ENCODE results near the gene RRAGA. TPM values are rescaled to one million over a fixed set of nuclear protein-coding genes. Genes with fewer than 3 reads are reported as not detected.
"Not testable (repeated sequence)": the region's sequence is repeated elsewhere in the genome, so short reads cannot be mapped to it uniquely, and the experiment has no call there.

Gene RRAGA
- total RNA-seq, 1 donor, result 54.6 TPM

DNA sequence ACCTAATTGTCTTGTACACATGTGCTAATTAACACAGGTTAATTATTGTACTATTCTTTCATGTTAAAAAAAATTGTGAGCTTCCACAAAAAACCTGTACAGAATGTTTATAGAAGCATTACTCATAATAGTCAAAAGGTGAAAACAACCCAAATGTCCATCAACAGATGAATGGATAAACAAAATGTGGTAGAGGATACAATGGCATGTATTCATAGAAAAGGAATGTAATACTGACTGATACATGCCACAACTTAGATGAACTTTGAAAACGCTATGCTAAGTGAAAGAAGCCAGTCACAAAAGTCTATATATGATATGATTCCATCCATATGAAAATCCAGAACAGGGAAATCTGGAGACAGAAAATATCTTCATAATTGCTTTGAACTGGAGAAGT, 25.6 kb downstream of the RRAGA start:
- Histone ChIP-seq H2AFZ (ENCODE audit: low read length) (no peak overlapping the region), H3K27ac (ENCODE audit: low read depth, low read length) (no peak overlapping the region), H4K20me1 (ENCODE audit: insufficient read depth, low read length) (no peaks in the 10 kb centered on the region), H3K36me3 (ENCODE audit: insufficient read depth, low read length) (peaks cover 35% of the 10 kb centered on the region), H3K4me2 (ENCODE audit: insufficient read depth, low read length) (no peak overlapping the region), H3K9me3 (ENCODE audit: low read depth, low read length) (no peaks in the 10 kb centered on the region), H3K27me3 (ENCODE audit: insufficient read depth, low read length) (no peaks in the 10 kb centered on the region), H3K4me1 (ENCODE audit: insufficient read depth, low read length) (no peaks in the 10 kb centered on the region), H3K4me3 (ENCODE audit: insufficient read depth, low read length) (no peak overlapping the region), H3K79me2 (ENCODE audit: insufficient read depth, low read length) (no peaks in the 10 kb centered on the region)
- TF ChIP-seq, protein P1, sequence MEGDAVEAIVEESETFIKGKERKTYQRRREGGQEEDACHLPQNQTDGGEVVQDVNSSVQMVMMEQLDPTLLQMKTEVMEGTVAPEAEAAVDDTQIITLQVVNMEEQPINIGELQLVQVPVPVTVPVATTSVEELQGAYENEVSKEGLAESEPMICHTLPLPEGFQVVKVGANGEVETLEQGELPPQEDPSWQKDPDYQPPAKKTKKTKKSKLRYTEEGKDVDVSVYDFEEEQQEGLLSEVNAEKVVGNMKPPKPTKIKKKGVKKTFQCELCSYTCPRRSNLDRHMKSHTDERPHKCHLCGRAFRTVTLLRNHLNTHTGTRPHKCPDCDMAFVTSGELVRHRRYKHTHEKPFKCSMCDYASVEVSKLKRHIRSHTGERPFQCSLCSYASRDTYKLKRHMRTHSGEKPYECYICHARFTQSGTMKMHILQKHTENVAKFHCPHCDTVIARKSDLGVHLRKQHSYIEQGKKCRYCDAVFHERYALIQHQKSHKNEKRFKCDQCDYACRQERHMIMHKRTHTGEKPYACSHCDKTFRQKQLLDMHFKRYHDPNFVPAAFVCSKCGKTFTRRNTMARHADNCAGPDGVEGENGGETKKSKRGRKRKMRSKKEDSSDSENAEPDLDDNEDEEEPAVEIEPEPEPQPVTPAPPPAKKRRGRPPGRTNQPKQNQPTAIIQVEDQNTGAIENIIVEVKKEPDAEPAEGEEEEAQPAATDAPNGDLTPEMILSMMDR (IDR thresholded peaks at IDR 0.05; ENCODE audit: extremely low read depth, low read depth, low read length), result no peak
- DNase-seq (ENCODE audit: insufficient read length, low spot score, missing footprints), result no peak

DNA sequence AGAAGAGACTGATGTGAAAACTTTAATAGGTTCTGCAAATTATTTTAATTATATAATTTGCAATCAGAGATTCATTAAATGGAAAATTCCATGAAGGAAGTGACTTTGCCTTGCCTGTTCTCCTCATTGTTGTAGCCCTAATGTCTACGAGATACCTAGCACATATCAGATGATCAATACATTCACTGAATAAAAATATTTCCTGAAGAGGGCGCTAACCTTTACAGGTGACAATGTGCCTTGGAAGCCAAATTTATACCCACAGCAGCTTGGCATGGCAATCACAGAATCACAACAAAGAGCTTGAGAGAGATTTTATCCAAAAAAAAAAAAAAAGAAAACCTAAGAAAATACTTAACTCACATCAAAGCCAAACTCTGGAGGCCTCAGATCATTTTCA, 36.1 kb downstream of the RRAGA start:
- DNase-seq (ENCODE audit: insufficient read length, low spot score, missing footprints), result no peak
- Histone ChIP-seq H3K36me3 (ENCODE audit: insufficient read depth, low read length) (peaks cover 39% of the 10 kb centered on the region), H3K4me2 (ENCODE audit: insufficient read depth, low read length) (no peak overlapping the region), H3K27me3 (ENCODE audit: insufficient read depth, low read length) (no peaks in the 10 kb centered on the region), H3K79me2 (ENCODE audit: insufficient read depth, low read length) (no peaks in the 10 kb centered on the region), H3K9me3 (ENCODE audit: low read depth, low read length) (no peaks in the 10 kb centered on the region), H3K27ac (ENCODE audit: low read depth, low read length) (no peak overlapping the region), H4K20me1 (ENCODE audit: insufficient read depth, low read length) (no peaks in the 10 kb centered on the region), H2AFZ (ENCODE audit: low read length) (no peak overlapping the region), H3K4me1 (ENCODE audit: insufficient read depth, low read length) (no peaks in the 10 kb centered on the region), H3K4me3 (ENCODE audit: insufficient read depth, low read length) (no peak overlapping the region)
- TF ChIP-seq, protein P1 (IDR thresholded peaks at IDR 0.05; ENCODE audit: extremely low read depth, low read depth, low read length), result peak; percentile 37

DNA sequence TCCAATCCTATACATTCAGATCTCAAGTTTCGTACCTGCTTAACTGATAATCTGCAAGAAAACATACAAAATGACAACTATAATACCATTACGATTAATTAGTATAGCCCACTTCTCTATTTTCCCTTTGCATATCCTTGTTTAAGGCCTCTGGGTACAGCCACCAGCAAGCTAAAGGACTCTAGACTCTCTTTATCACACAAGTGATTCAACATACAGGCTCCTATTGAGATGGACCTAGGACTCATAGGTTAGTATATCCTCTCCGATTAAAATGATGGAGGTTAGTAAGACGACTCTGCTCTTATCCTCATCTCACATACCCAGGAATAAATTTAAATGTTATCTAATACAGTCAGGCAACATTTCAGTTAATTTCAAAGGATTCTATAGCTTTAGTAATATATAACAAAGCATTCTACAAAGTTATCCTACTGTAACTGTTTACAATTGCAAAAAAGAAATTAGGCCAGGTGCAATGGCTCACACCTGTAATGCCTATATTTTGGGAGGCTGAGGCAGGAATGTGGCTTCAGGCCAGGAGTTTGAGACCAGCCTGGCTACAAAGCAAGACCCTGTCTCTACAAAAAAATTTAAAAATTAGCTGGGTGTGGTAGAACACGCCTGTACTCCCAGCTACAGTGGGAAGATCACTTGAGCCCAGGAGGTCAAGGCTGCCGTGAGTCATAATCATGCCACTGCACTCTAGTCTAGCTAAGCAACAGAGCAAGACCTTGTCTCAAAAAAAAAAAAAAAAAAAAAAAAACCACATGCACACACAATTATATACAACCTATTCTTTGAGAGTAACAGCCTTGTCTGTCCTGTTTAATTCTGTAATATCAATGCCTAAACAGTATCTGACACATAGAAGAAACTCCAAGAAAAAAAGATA, 38.1 kb downstream of the RRAGA start:
- Histone ChIP-seq H3K4me1 (ENCODE audit: insufficient read depth, low read length) (no peaks in the 10 kb centered on the region), H3K4me2 (ENCODE audit: insufficient read depth, low read length) (no peak overlapping the region), H3K4me3 (ENCODE audit: insufficient read depth, low read length) (no peak overlapping the region), H3K27me3 (ENCODE audit: insufficient read depth, low read length) (no peaks in the 10 kb centered on the region), H4K20me1 (ENCODE audit: insufficient read depth, low read length) (no peaks in the 10 kb centered on the region), H3K27ac (ENCODE audit: low read depth, low read length) (no peak overlapping the region), H3K79me2 (ENCODE audit: insufficient read depth, low read length) (no peaks in the 10 kb centered on the region), H2AFZ (ENCODE audit: low read length) (no peak overlapping the region), H3K36me3 (ENCODE audit: insufficient read depth, low read length) (peaks cover 54% of the 10 kb centered on the region), H3K9me3 (ENCODE audit: low read depth, low read length) (no peaks in the 10 kb centered on the region)
- no peak for DNase-seq (ENCODE audit: insufficient read length, low spot score, missing footprints)
- TF ChIP-seq, protein P1 (IDR thresholded peaks at IDR 0.05; ENCODE audit: extremely low read depth, low read depth, low read length), result no peak

DNA sequence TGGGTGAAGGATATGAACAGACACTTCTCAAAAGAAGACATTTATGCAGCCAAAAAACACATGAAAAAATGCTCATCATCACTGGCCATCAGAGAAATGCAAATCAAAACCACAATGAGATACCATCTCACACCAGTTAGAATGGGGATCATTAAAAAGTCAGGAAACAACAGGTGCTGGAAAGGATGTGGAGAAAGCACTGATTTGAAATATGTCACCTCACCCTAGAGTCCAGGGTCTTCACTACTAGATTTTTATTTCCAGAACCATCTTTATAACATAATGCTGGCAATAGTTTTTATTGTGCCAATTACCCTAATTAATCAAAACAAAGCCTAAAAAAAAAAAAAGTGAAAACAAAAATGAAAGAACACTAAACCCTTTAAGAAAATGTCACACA, 48.2 kb downstream of the RRAGA start:
- not testable (repeated sequence) for H3K4me1 ChIP-seq (ENCODE audit: insufficient read depth, low read length); H3K27ac ChIP-seq (ENCODE audit: low read depth, low read length); H3K9me3 ChIP-seq (ENCODE audit: low read depth, low read length); H3K4me3 ChIP-seq (ENCODE audit: insufficient read depth, low read length); H3K27me3 ChIP-seq (ENCODE audit: insufficient read depth, low read length); H2AFZ ChIP-seq (ENCODE audit: low read length); H4K20me1 ChIP-seq (ENCODE audit: insufficient read depth, low read length); H3K4me2 ChIP-seq (ENCODE audit: insufficient read depth, low read length); DNase-seq (ENCODE audit: insufficient read length, low spot score, missing footprints)
- H3K79me2 ChIP-seq (ENCODE audit: insufficient read depth, low read length), result peaks cover 58% of the 10 kb centered on the region
- peaks cover 31% of the 10 kb centered on the region for H3K36me3 ChIP-seq (ENCODE audit: insufficient read depth, low read length)

Small RNA genes within 50 kb of the gene (small RNA-seq; reads per million reads assigned to genes)
- not detected for gene RF00019
- not detected for gene RNU6-264P
- 55.7 reads per million, percentile 96 among the genes with 10 or more reads in this experiment for gene SCARNA8

Other genes with a start within 250 kb of the RRAGA start
- gene SAXO1, start 16.2 kb upstream of the RRAGA start, total RNA-seq, result under 0.01 TPM in 2 replicates
- gene HAUS6, start 53.5 kb downstream of the RRAGA start, total RNA-seq, result 14.5 and 16.2 TPM in 2 replicates
- gene PLIN2, start 78.1 kb downstream of the RRAGA start, total RNA-seq, result 113 and 143 TPM in 2 replicates
- 65.1 and 83.7 TPM in 2 replicates for gene DENND4C, start 181.3 kb downstream of the RRAGA start, total RNA-seq

Measured in osteoblast (primary cell).